ENCODE measurements around the gene MANBA.
"Not testable (repeated sequence)": the region's sequence is repeated elsewhere in the genome, so short reads cannot be mapped to it uniquely, and the experiment has no call there.

Gene MANBA

DNA sequence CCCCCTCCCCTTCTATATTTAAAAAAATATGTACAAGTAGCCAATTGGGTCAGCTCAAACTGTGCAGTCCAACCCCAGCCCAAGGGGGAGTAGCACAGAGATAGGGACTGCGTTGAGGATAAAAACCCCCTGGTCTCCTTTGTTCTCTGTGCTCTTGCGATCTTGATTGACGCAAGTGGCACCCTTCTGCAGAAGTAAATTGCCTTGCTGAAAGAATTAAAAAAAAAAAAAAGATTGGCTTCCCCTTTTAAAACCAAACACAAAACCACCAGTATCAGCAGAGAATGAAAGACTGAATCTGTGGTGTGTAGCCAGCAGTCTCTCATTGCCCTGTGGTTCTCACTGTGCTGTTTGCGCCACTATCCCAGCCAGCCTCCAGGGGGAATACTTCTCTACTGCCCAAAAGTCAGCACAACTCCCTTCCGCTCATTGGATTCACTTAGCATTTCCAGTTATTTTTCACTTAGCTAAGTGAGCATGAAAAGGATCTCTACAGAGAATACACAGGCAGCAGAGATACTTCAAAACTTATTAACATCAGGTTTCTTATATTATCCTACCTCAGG, 29.7 kb downstream of the MANBA start:
- Histone ChIP-seq H4K20me1 (ENCODE audit: insufficient read depth) (no peaks in the 10 kb centered on the region), H3K27ac (no peak overlapping the region), H3K4me3 (IDR thresholded peaks at IDR 0.05; ENCODE audit: insufficient read depth, low read depth, low read length) (no peak overlapping the region)

DNA sequence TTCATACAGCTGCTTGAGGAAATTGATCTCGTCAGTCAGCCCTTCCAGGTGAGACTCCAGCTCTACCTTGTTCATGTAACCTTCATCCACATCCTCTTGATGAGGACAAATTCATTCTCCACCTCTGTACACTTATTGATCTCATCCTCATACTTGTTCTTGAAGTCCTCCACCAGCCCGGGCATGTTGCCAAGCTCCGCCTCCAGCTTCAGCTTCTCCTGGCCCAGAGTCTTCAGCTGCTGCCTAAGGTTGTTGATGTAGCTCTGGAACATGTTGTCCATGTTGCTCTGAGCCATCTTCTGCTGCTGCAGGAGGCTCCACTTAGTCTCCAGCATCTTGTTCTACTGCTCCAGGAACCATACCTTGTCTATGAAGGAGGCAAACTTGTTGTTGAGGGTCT, 31.3 kb downstream of the MANBA start:
- H3K27ac ChIP-seq; H3K79me2 ChIP-seq (ENCODE audit: insufficient read depth, low read depth); H4K20me1 ChIP-seq (ENCODE audit: insufficient read depth); H3K4me2 ChIP-seq; H3K4me1 ChIP-seq (ENCODE audit: low read depth, poor library complexity, severe bottlenecking); H3K27me3 ChIP-seq (ENCODE audit: insufficient read depth, low read depth); H3K4me3 ChIP-seq (IDR thresholded peaks at IDR 0.05; ENCODE audit: insufficient read depth, low read depth, low read length); H2AFZ ChIP-seq (ENCODE audit: low read depth); H3K9ac ChIP-seq; H3K36me3 ChIP-seq (ENCODE audit: insufficient read depth): not testable (repeated sequence)

More for the DNA sequence above, 29.7 kb downstream of the MANBA start:
- no peak overlapping the region for H3K9ac ChIP-seq
- H3K79me2 ChIP-seq (ENCODE audit: insufficient read depth, low read depth): no peaks in the 10 kb centered on the region
- no peak overlapping the region for H3K4me2 ChIP-seq
- TF ChIP-seq, protein P1, sequence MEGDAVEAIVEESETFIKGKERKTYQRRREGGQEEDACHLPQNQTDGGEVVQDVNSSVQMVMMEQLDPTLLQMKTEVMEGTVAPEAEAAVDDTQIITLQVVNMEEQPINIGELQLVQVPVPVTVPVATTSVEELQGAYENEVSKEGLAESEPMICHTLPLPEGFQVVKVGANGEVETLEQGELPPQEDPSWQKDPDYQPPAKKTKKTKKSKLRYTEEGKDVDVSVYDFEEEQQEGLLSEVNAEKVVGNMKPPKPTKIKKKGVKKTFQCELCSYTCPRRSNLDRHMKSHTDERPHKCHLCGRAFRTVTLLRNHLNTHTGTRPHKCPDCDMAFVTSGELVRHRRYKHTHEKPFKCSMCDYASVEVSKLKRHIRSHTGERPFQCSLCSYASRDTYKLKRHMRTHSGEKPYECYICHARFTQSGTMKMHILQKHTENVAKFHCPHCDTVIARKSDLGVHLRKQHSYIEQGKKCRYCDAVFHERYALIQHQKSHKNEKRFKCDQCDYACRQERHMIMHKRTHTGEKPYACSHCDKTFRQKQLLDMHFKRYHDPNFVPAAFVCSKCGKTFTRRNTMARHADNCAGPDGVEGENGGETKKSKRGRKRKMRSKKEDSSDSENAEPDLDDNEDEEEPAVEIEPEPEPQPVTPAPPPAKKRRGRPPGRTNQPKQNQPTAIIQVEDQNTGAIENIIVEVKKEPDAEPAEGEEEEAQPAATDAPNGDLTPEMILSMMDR (conservative IDR thresholded peaks at IDR 0.05; ENCODE audit: low read depth, low read length): no peak
- no peaks in the 10 kb centered on the region for H3K27me3 ChIP-seq (ENCODE audit: insufficient read depth, low read depth)
- no peaks in the 10 kb centered on the region for H3K36me3 ChIP-seq (ENCODE audit: insufficient read depth)
- H3K4me1 ChIP-seq (ENCODE audit: low read depth, poor library complexity, severe bottlenecking): no peaks in the 10 kb centered on the region
- no peak overlapping the region for H2AFZ ChIP-seq (ENCODE audit: low read depth)

DNA sequence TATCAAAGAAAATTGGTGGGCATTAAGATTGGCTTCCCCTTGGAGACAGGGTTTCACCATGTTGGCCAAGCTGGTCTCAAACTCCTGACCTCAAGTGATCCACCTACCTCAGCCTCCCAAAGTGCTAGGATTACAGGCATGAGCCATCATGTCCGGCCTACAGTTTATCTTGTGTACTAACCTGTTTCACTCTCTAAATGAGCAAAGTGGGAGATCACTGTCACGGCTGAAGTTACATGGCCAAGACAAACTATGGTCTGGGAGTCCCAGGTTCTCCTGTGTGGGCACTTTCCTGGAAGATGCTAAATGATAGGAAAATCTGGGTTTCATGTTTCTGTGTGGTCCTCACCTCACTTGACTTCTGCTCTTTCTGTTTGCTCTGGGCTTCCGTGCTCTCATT, 33.8 kb downstream of the MANBA start:
- H3K4me2 ChIP-seq; H3K36me3 ChIP-seq (ENCODE audit: insufficient read depth); H3K4me3 ChIP-seq (IDR thresholded peaks at IDR 0.05; ENCODE audit: insufficient read depth, low read depth, low read length); H3K9ac ChIP-seq; H3K4me1 ChIP-seq (ENCODE audit: low read depth, poor library complexity, severe bottlenecking); H3K27ac ChIP-seq; H2AFZ ChIP-seq (ENCODE audit: low read depth); H4K20me1 ChIP-seq (ENCODE audit: insufficient read depth); H3K79me2 ChIP-seq (ENCODE audit: insufficient read depth, low read depth); H3K27me3 ChIP-seq (ENCODE audit: insufficient read depth, low read depth): not testable (repeated sequence)

DNA sequence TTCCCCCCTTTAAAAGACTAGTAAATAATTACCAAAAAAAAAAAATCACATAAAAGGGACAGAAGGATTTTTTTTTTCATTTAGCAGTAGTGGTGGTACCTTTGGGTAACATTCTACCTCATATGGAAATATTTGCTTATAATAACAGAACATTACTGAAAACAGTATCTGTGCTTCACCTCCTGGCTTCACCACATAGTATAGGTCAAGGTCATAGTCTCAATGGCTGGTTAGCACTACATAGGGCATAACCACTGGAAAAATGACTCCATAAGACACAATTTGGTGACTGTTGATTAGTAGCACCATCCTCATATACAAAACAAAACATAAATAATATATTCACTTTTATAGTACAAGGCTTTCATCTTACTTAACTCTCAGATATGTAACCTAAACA, 34.7 kb downstream of the MANBA start:
- Histone ChIP-seq H3K4me2 (no peak overlapping the region), H3K9ac (no peak overlapping the region), H3K4me1 (ENCODE audit: low read depth, poor library complexity, severe bottlenecking) (peaks cover 7% of the 10 kb centered on the region), H3K4me3 (IDR thresholded peaks at IDR 0.05; ENCODE audit: insufficient read depth, low read depth, low read length) (no peak overlapping the region), H4K20me1 (ENCODE audit: insufficient read depth) (no peaks in the 10 kb centered on the region), H3K27me3 (ENCODE audit: insufficient read depth, low read depth) (no peaks in the 10 kb centered on the region), H3K79me2 (ENCODE audit: insufficient read depth, low read depth) (no peaks in the 10 kb centered on the region), H3K36me3 (ENCODE audit: insufficient read depth) (no peaks in the 10 kb centered on the region), H3K27ac (no peak overlapping the region), H2AFZ (ENCODE audit: low read depth) (no peak overlapping the region)
- TF ChIP-seq, protein P1 (conservative IDR thresholded peaks at IDR 0.05; ENCODE audit: low read depth, low read length): no peak

DNA sequence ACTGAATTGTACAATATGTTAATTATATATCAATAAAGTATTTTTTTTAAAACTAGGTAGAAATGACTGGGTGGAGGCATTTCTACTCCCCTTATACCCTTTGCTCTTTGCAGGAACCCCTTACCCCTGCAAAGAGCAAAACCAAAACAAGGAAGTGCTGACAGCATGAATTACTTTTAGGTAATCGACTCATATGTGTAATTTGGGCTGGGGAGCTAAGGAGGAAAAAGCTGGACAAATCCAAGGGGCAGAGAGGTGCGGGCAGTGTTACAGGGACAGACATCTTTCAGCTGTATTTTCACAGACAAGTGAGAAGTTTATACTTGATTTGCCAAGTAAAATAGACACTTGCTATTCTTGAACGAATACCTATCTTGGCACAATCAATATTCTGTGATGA, 35.5 kb downstream of the MANBA start:
- Histone ChIP-seq H3K4me2 (no peak overlapping the region), H4K20me1 (ENCODE audit: insufficient read depth) (no peaks in the 10 kb centered on the region), H3K36me3 (ENCODE audit: insufficient read depth) (no peaks in the 10 kb centered on the region), H3K9ac (no peak overlapping the region), H3K27ac (no peak overlapping the region), H3K27me3 (ENCODE audit: insufficient read depth, low read depth) (no peaks in the 10 kb centered on the region), H2AFZ (ENCODE audit: low read depth) (no peak overlapping the region), H3K4me3 (IDR thresholded peaks at IDR 0.05; ENCODE audit: insufficient read depth, low read depth, low read length) (no peak overlapping the region), H3K4me1 (ENCODE audit: low read depth, poor library complexity, severe bottlenecking) (peaks cover 7% of the 10 kb centered on the region), H3K79me2 (ENCODE audit: insufficient read depth, low read depth) (no peaks in the 10 kb centered on the region)
- TF ChIP-seq, protein P1 (conservative IDR thresholded peaks at IDR 0.05; ENCODE audit: low read depth, low read length): no peak
